ENCODE measurements around the gene GRXCR2.

The GRXCR2 gene

DNA sequence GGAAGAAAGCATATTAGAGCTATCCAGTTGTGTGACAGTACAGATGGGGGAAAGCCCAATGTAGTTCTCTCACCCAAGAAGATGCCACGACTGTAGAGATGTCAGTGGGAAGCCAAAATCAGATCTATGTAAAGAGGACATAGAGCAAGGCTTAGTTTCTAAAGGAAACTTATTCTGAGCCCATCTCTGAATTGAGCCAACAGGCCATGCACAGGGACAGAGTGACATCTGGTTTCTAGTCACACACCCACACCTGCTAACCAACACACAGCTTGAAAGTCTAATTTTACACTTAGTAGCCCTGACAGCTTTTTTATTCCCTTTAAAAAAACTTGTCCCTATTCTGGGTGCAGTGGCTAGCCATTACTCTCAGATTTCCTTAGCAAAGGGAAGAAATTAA is 59.9 kb downstream of the GRXCR2 start:
- no peak for TF ChIP-seq CTCF (IDR thresholded peaks at IDR 0.05; ENCODE audit: insufficient read depth, low read depth, low read length, missing control alignments)
- no peak for DNase-seq (ENCODE audit: low read depth)
- H3K4me3 ChIP-seq (ENCODE audit: low read length) = no peak overlapping the region

DNA sequence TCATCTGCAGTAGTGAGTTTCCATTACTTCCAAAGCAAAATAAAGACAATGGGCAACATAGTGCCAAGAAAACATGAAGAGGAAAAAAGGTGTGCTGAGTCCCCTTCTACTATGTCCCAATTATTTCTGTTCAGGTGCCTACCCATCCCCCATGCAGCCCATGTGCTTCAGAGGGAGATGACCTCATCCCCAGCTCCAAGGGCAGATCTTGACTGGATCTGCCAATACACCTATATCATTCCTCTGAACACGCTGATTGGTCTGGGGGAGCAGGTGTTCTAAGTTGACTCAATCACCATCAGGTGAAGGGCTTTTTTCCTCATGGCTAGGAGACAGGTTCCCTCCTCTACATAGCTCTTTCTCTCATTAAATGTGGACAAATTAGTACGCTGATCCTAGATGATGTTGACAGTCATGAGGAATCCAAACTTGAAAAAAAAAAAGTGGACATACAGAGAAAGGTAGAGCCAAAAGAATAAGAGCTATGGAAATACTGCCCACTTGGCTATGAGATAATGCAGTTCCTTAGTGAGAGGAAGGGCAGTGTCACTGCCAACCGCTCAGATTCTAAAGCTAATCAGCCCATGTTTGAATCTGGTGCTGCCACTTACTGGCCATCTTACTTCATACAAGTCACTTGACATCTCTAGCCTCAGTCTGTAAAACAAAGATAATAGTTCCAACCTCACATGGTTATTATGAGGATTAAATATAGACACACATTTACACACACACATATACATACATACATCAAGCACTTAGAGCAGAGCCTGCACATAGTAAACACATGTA is 60.8 kb downstream of the GRXCR2 start:
- no peak overlapping the region for H3K4me3 ChIP-seq (ENCODE audit: low read length)
- peak; percentile 56 for TF ChIP-seq CTCF (IDR thresholded peaks at IDR 0.05; ENCODE audit: insufficient read depth, low read depth, low read length, missing control alignments)
- DNase-seq (ENCODE audit: low read depth) = peak; percentile 64
